AG09309 (cell line): Measurements from ENCODE around the gene ARMH3.

Experiments
- DNase-seq: peaks from one replicate; pipeline ENCODE4 v3.0.0-alpha.2; 2010; ENCODE audit warnings: low read depth
- H3K4me3 ChIP-seq: 2 replicates; pipeline ENCODE4 v1.5.1; 2011; ENCODE audit warnings: mild to moderate bottlenecking, low read depth, low read length, moderate library complexity; ENCODE audit not compliant: control insufficient read depth
- TF ChIP-seq, protein P1 (sequence below): IDR thresholded peaks from 2 replicates; pipeline ENCODE4 v1.5.1; 2011; ENCODE audit warnings: mild to moderate bottlenecking, low read depth, low read length, inconsistent platforms; ENCODE audit not compliant: insufficient read depth, control insufficient read depth; ENCODE audit errors: missing control alignments

Gene ARMH3

DNA sequence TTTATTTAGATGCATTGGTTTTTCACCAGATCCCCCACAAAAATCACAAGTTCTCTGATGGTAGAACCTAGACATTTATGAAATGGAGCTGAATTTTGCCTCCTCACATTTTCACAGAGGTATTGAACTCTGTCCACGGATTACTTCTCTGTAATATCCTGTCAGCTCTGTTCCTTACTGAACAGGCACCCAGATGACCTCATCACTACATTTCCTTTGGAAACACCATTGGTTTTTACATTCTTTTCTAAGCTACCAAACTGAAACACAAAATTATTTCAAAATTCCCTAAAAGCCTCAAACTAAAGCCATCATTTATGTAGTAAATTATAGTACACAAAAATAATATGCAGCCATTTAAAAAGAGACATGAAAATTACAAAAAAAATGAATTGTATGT lies 114.1 kb downstream of the ARMH3 start:
- TF ChIP-seq, protein P1, sequence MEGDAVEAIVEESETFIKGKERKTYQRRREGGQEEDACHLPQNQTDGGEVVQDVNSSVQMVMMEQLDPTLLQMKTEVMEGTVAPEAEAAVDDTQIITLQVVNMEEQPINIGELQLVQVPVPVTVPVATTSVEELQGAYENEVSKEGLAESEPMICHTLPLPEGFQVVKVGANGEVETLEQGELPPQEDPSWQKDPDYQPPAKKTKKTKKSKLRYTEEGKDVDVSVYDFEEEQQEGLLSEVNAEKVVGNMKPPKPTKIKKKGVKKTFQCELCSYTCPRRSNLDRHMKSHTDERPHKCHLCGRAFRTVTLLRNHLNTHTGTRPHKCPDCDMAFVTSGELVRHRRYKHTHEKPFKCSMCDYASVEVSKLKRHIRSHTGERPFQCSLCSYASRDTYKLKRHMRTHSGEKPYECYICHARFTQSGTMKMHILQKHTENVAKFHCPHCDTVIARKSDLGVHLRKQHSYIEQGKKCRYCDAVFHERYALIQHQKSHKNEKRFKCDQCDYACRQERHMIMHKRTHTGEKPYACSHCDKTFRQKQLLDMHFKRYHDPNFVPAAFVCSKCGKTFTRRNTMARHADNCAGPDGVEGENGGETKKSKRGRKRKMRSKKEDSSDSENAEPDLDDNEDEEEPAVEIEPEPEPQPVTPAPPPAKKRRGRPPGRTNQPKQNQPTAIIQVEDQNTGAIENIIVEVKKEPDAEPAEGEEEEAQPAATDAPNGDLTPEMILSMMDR = no peak
- no peak overlapping the region for H3K4me3 ChIP-seq
- DNase-seq = no peak

DNA sequence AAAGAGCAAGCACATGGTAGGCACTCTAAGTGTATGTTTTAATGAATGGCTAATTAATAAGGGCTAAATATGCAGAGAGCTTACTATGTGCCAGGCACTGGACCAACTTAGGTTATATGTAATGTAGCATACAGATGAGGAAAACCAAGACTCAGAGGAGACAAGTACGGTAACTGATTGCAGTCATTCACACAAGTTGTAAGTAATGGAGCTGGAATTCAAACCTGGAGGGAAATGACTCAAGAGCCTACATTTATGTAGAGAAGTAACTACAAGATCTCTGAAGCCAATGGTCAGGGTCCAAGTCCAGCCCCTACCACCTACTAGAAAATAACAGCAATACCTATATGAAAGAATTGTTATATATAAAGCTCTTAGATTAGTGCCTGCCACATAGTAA lies 115.1 kb downstream of the ARMH3 start:
- TF ChIP-seq, protein P1 = no peak
- H3K4me3 ChIP-seq = no peak overlapping the region
- DNase-seq = no peak

DNA sequence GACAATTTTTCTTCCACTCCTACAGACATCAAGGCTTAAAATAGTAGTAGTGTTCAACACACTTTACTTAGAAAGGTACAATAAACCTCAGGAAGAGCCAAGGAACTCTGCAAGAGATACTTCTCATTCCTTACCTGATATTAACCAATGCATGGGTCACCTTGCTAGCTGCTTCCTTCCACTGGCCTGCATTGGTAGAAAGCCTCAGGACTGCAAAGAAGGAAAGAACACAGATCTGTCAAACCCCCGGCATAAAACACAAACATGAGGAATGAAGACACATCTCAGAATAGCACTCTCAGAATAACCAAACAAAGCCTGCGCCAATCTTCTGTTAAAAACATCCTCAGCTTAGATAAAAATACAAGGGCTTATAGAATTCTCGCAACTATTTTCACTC lies 116.2 kb downstream of the ARMH3 start:
- no peak for DNase-seq
- H3K4me3 ChIP-seq = no peak overlapping the region
- TF ChIP-seq, protein P1 = no peak

DNA sequence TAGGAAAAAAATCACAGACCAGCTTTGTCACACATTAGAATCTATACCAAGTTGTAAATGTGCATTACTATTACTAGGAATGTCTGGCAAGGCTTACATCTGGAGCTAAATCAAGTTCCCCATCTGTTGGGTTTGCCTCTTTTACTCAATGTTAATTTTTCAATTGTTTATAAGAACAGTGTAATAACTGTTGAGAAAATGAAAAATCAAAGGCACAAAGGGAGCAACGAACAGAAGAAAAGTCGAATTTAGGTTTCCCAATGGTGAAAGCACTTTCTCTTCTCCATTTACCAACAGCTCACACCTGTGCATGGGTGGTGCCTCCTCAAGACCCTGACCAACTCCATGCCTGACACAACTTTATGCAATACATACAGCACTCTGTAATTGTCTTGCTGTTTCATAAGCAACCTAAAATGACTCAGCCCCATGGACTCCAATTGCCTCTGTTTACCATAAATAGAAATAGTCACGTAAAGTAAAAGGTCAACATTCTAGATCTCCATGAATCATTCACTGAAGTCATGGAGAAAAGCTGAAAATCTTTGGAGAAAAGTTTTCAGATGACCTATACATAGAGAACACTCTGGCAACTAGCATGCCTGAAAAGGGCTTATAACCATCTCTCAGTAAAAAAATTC lies 116.8 kb downstream of the ARMH3 start:
- no peak overlapping the region for H3K4me3 ChIP-seq
- TF ChIP-seq, protein P1 = no peak

DNA sequence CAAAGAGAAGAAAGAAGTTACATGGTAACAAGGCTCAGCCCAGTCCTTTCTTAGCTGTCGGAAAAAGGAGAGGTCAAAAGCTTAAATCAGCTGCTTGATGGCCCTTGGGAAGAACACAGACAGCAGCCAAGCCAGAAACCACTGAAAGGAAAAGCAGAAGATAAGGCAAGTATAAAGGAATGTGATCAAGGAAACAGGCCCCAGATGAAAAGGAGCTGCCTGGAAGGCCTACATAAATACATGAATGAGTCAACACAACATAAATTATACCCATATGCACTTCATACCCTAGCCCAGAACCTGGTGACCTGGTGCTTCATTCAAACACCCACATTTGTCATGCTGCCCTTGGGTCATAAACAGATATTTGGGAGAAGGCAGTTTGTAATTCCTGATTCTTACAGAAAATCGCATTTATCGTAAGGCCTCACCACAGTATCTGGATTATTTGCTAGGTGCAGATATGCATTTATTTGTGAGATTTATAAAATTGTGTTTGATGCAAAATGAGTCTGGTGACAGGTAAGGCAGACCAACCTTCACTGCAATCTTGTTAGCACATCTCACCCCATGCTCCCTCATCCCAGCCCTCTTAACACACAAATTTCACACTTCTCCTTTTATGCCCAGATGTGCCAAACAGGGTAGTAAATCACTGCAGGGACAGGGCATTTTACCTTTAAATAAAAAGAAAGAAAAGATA lies 117.5 kb downstream of the ARMH3 start:
- peak; percentile 48 for DNase-seq

More for the DNA sequence above, 116.8 kb downstream of the ARMH3 start:
- peak; percentile 75 for DNase-seq

DNA sequence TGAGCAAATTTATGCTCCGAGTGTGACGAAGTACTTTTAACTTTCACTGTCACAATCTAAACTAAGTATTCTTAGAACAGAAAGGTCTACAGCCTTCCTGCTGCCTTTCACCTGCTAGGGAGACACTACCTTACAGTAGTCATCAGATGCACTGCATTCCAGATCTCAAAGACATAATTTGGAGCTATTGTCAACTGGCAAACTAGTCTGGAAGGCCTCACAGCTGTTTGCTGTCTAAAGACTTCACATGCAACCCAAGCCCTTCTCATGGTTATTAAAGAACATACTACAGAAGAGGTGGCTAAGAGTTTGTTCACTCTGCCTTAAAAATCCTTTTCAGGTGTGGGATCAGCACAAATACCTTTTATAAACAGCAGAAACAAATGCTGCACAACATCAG lies 120.5 kb downstream of the ARMH3 start:
- H3K4me3 ChIP-seq = no peak overlapping the region
- TF ChIP-seq, protein P1 = no peak
- no peak for DNase-seq

More for the DNA sequence above, 117.5 kb downstream of the ARMH3 start:
- TF ChIP-seq, protein P1 = no peak
- no peak overlapping the region for H3K4me3 ChIP-seq
